ENCODE data around the gene VARS2.

- TF ChIP-seq, protein P1, sequence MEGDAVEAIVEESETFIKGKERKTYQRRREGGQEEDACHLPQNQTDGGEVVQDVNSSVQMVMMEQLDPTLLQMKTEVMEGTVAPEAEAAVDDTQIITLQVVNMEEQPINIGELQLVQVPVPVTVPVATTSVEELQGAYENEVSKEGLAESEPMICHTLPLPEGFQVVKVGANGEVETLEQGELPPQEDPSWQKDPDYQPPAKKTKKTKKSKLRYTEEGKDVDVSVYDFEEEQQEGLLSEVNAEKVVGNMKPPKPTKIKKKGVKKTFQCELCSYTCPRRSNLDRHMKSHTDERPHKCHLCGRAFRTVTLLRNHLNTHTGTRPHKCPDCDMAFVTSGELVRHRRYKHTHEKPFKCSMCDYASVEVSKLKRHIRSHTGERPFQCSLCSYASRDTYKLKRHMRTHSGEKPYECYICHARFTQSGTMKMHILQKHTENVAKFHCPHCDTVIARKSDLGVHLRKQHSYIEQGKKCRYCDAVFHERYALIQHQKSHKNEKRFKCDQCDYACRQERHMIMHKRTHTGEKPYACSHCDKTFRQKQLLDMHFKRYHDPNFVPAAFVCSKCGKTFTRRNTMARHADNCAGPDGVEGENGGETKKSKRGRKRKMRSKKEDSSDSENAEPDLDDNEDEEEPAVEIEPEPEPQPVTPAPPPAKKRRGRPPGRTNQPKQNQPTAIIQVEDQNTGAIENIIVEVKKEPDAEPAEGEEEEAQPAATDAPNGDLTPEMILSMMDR (conservative IDR thresholded peaks at IDR 0.05 in 1 of 2, IDR thresholded peaks at IDR 0.05 in 1 of 2; ENCODE audit: extremely low read depth in 1 of 2, insufficient read depth in 1 of 2, low read depth in 1 of 2, low read length in 2 of 2) = no peak
- no peak for TF ChIP-seq EZH2 (IDR thresholded peaks at IDR 0.05; ENCODE audit: borderline replicate concordance, low read length)
Measured at GRCh38 chr6:30970946-30971345, 56.9 kb downstream of the VARS2 start.
